GM23338 (cell line): ENCODE measurements around the gene CLCN4. TPM values are rescaled to one million over a fixed set of nuclear protein-coding genes. Genes with fewer than 3 reads are reported as not detected.

Experiments used
- ATAC-seq: fragments of 200-7000 bp; cut with Tn5 transposase; 3 replicates; pipeline ENCODE4 v1.9.1; 2020
- DNase-seq: peaks from one replicate; pipeline ENCODE4 v3.0.0-alpha.2; 2015; ENCODE audit warnings: low spot score
- H2AFZ ChIP-seq: fragments of 200-600 bp; sonication (generic); 2 replicates; pipeline ENCODE4 v1.8.0; 2016; ENCODE audit warnings: antibody characterized with exemption, mild to moderate bottlenecking, moderate library complexity
- H3F3A ChIP-seq: fragments of 200-600 bp; sonication (generic); replicated peaks from 2 replicates; pipeline ENCODE4 v1.8.0; 2017; ENCODE audit warnings: antibody characterized with exemption, mixed run types, low read depth
- H3K27ac ChIP-seq: fragments of 200-600 bp; sonication (generic); 2 replicates; pipeline ENCODE4 v1.6.1; 2016; ENCODE audit warnings: low read depth
- H3K27me3 ChIP-seq: fragments of 200-600 bp; sonication (generic); 2 replicates; pipeline ENCODE4 v1.8.0; 2016; ENCODE audit warnings: mild to moderate bottlenecking, mixed run types, moderate library complexity; ENCODE audit not compliant: insufficient read depth
- H3K36me3 ChIP-seq: fragments of 200-600 bp; sonication (generic); 2 replicates; pipeline ENCODE4 v1.8.0; 2016; ENCODE audit warnings: mild to moderate bottlenecking; ENCODE audit not compliant: insufficient read depth
- H3K4me1 ChIP-seq: fragments of 200-600 bp; sonication (generic); 2 replicates; pipeline ENCODE4 v1.8.0; 2016; ENCODE audit warnings: mild to moderate bottlenecking, moderate library complexity; ENCODE audit not compliant: insufficient read depth
- H3K4me2 ChIP-seq: fragments of 200-600 bp; sonication (generic); 2 replicates; pipeline ENCODE4 v1.7.1; 2017; ENCODE audit warnings: mixed run types
- H3K4me3 ChIP-seq: fragments of 200-600 bp; sonication (generic); 2 replicates; pipeline ENCODE4 v1.6.1; 2016; ENCODE audit warnings: mixed run types
- H3K79me2 ChIP-seq: fragments of 200-600 bp; sonication (generic); replicated peaks from 2 replicates; pipeline ENCODE4 v1.8.0; 2017; ENCODE audit warnings: mild to moderate bottlenecking; ENCODE audit not compliant: insufficient read depth
- H3K9me2 ChIP-seq: fragments of 200-600 bp; sonication (generic); 2 replicates; pipeline ENCODE4 v1.8.0; 2017; ENCODE audit not compliant: insufficient read depth
- H4K20me1 ChIP-seq: fragments of 200-600 bp; sonication (generic); replicated peaks from 2 replicates; pipeline ENCODE4 v1.8.0; 2017; ENCODE audit warnings: mild to moderate bottlenecking; ENCODE audit not compliant: insufficient read depth
- H3K27ac Mint-ChIP-seq: 2 replicates; pipeline ENCODE4 v1.8.0; 2020; ENCODE audit warnings: inconsistent platforms, mild to moderate bottlenecking, moderate library complexity, mixed read lengths
- H3K27me3 Mint-ChIP-seq: 3 replicates; pipeline ENCODE4 v1.8.0; 2022; ENCODE audit warnings: low read depth, mild to moderate bottlenecking, moderate library complexity, mixed read lengths, inconsistent platforms; ENCODE audit not compliant: insufficient read depth, poor library complexity
- H3K36me3 Mint-ChIP-seq: 3 replicates; pipeline ENCODE4 v1.8.0; 2021; ENCODE audit warnings: low read depth, mild to moderate bottlenecking, inconsistent platforms, moderate library complexity, mixed read lengths
- H3K4me1 Mint-ChIP-seq: 3 replicates; pipeline ENCODE4 v1.8.0; 2020; ENCODE audit warnings: mild to moderate bottlenecking, inconsistent platforms, mixed read lengths
- H3K4me3 Mint-ChIP-seq: 3 replicates; pipeline ENCODE4 v1.8.0; 2021; ENCODE audit warnings: moderate library complexity, mild to moderate bottlenecking, inconsistent platforms, mixed read lengths
- H3K9me3 Mint-ChIP-seq: 3 replicates; pipeline ENCODE4 v1.8.0; 2020; ENCODE audit warnings: moderate library complexity, mild to moderate bottlenecking, inconsistent platforms, mixed read lengths
- CREB1 ChIP-seq: fragments of 250-450 bp; sonication (Bioruptor Pico); IDR thresholded peaks from 2 replicates; pipeline ENCODE4 v1.5.0; 2020; ENCODE audit warnings: low read depth, mild to moderate bottlenecking, moderate library complexity
- EZH2 ChIP-seq: fragments of 200-600 bp; sonication (generic); IDR thresholded peaks from one replicate; pipeline ENCODE4 v1.8.0; 2017; ENCODE audit warnings: antibody characterized with exemption, mild to moderate bottlenecking, low read depth; ENCODE audit not compliant: unreplicated experiment
- EZH2phosphoT487 ChIP-seq: fragments of 200-600 bp; sonication (generic); IDR thresholded peaks from one replicate; pipeline ENCODE4 v1.8.1; 2018; ENCODE audit warnings: antibody characterized with exemption; ENCODE audit not compliant: unreplicated experiment
- JUNB ChIP-seq: IDR thresholded peaks from one replicate; pipeline ENCODE4 v1.6.1; 2016; ENCODE audit warnings: antibody characterized with exemption; ENCODE audit not compliant: unreplicated experiment
- NANOG ChIP-seq: IDR thresholded peaks from 2 replicates; pipeline ENCODE4 v1.6.1; 2016; ENCODE audit warnings: antibody characterized with exemption, borderline replicate concordance
- POLR2AphosphoS5 ChIP-seq: IDR thresholded peaks from 2 replicates; pipeline ENCODE4 v1.6.1; 2016; ENCODE audit warnings: antibody characterized with exemption, low read depth
- STAT1 ChIP-seq: IDR thresholded peaks from one replicate; pipeline ENCODE4 v1.6.1; 2016; ENCODE audit warnings: antibody characterized with exemption; ENCODE audit not compliant: unreplicated experiment
- ZNF114 ChIP-seq: fragments of 250-450 bp; sonication (Bioruptor Pico); IDR thresholded peaks from 2 replicates; pipeline ENCODE4 v1.5.0; 2020; ENCODE audit warnings: mild to moderate bottlenecking, moderate library complexity
- ZNF331 ChIP-seq: fragments of 250-450 bp; sonication (Bioruptor Pico); IDR thresholded peaks from 2 replicates; pipeline ENCODE4 v1.5.0; 2020; ENCODE audit warnings: low read depth, mild to moderate bottlenecking, moderate library complexity
- polyA plus RNA-seq: library from polyadenylated mRNA; unstranded; fragments of >200 nt; fragmentation: Nextera tagmentation; extraction: Ambion mirVana; gene quantifications from 2 replicates; pipeline ENCODE4 v1.2.1, GENCODE V29; 2016
- total RNA-seq: library from RNA; depleted of rRNA; stranded (reverse); fragments of >200 nt; shearing (Covaris generic); gene quantifications from 2 replicates; pipeline ENCODE4 v1.2.3, GENCODE V29; 2014
- TF ChIP-seq, protein P1 (sequence below): IDR thresholded peaks from 2 replicates; pipeline ENCODE4 v1.6.1; 2016; ENCODE audit warnings: antibody characterized with exemption
- TF ChIP-seq, protein P2 (sequence below), 2 experiments: fragments of 200-600 bp in 1 of 2; sonication (generic) in 1 of 2; conservative IDR thresholded peaks; 2 replicates each; pipeline versions ENCODE4 v1.5.1 to v1.6.1; 2016 to 2017; ENCODE audit warnings: antibody characterized with exemption in 2 of 2, low read depth in 2 of 2, mild to moderate bottlenecking in 2 of 2, moderate library complexity in 1 of 2
- TF ChIP-seq, protein P3 (sequence below): IDR thresholded peaks from one replicate; pipeline ENCODE4 v1.6.1; 2018; ENCODE audit warnings: antibody characterized with exemption; ENCODE audit not compliant: unreplicated experiment
- TF ChIP-seq, protein P4 (sequence below): fragments of 250-450 bp; sonication (Bioruptor Pico); IDR thresholded peaks from 2 replicates; pipeline ENCODE4 v1.5.0; 2020; ENCODE audit warnings: mild to moderate bottlenecking, moderate library complexity

CLCN4 gene
- total and polyA plus RNA-seq, 2 experiments from 2014 or later = 1.2 to 4.9 TPM

DNA sequence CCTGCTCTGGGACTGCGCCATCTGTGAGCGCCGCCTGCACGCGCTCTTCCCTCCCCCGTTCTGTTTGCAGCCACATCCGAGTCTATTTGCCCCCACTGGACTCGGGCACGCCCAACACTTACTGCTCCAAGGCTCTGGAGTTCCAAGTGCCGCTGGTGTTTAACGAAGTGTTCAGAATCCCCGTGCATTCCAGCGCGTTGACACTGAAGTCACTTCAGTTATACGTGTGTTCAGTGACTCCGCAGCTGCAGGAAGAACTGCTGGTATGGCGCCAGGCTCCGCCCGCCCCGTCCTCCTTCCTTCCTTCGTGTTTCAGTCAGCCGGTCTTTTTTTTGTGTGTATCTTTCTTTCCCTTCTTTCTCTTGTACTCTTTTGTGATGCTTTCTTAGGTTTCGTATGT is 30.7 kb upstream of the CLCN4 start:
- Histone ChIP-seq H3K4me2 (no peak overlapping the region), H3K27ac (no peak overlapping the region), H3K4me3 (no peak overlapping the region), H3K79me2 (no peaks in the 10 kb centered on the region), H3K9me2 (no peaks in the 10 kb centered on the region), H3K36me3 (no peaks in the 10 kb centered on the region), H3K4me1 (peaks cover 2% of the 10 kb centered on the region; the same call in 1 of the 2 replicates), H4K20me1 (no peaks in the 10 kb centered on the region), H3K27me3 (no peaks in the 10 kb centered on the region), H3F3A (no peaks in the 10 kb centered on the region), H2AFZ (no peak overlapping the region)
- TF ChIP-seq, protein P1, sequence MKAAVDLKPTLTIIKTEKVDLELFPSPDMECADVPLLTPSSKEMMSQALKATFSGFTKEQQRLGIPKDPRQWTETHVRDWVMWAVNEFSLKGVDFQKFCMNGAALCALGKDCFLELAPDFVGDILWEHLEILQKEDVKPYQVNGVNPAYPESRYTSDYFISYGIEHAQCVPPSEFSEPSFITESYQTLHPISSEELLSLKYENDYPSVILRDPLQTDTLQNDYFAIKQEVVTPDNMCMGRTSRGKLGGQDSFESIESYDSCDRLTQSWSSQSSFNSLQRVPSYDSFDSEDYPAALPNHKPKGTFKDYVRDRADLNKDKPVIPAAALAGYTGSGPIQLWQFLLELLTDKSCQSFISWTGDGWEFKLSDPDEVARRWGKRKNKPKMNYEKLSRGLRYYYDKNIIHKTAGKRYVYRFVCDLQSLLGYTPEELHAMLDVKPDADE = no peak
- TF ChIP-seq NANOG (no peak), ZNF331 (CRISPR knock-in tag) (no peak), EZH2 (no peak), STAT1 (no peak), POLR2AphosphoS5 (no peak), ZNF114 (CRISPR knock-in tag) (no peak), JUNB (no peak), CREB1 (CRISPR knock-in tag) (no peak), EZH2phosphoT487 (no peak)
- TF ChIP-seq, protein P2, sequence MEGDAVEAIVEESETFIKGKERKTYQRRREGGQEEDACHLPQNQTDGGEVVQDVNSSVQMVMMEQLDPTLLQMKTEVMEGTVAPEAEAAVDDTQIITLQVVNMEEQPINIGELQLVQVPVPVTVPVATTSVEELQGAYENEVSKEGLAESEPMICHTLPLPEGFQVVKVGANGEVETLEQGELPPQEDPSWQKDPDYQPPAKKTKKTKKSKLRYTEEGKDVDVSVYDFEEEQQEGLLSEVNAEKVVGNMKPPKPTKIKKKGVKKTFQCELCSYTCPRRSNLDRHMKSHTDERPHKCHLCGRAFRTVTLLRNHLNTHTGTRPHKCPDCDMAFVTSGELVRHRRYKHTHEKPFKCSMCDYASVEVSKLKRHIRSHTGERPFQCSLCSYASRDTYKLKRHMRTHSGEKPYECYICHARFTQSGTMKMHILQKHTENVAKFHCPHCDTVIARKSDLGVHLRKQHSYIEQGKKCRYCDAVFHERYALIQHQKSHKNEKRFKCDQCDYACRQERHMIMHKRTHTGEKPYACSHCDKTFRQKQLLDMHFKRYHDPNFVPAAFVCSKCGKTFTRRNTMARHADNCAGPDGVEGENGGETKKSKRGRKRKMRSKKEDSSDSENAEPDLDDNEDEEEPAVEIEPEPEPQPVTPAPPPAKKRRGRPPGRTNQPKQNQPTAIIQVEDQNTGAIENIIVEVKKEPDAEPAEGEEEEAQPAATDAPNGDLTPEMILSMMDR (conservative IDR thresholded peaks at IDR 0.05; ENCODE audit: low read depth in 2 of 2) = no peak
- TF ChIP-seq, protein P3, sequence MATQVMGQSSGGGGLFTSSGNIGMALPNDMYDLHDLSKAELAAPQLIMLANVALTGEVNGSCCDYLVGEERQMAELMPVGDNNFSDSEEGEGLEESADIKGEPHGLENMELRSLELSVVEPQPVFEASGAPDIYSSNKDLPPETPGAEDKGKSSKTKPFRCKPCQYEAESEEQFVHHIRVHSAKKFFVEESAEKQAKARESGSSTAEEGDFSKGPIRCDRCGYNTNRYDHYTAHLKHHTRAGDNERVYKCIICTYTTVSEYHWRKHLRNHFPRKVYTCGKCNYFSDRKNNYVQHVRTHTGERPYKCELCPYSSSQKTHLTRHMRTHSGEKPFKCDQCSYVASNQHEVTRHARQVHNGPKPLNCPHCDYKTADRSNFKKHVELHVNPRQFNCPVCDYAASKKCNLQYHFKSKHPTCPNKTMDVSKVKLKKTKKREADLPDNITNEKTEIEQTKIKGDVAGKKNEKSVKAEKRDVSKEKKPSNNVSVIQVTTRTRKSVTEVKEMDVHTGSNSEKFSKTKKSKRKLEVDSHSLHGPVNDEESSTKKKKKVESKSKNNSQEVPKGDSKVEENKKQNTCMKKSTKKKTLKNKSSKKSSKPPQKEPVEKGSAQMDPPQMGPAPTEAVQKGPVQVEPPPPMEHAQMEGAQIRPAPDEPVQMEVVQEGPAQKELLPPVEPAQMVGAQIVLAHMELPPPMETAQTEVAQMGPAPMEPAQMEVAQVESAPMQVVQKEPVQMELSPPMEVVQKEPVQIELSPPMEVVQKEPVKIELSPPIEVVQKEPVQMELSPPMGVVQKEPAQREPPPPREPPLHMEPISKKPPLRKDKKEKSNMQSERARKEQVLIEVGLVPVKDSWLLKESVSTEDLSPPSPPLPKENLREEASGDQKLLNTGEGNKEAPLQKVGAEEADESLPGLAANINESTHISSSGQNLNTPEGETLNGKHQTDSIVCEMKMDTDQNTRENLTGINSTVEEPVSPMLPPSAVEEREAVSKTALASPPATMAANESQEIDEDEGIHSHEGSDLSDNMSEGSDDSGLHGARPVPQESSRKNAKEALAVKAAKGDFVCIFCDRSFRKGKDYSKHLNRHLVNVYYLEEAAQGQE = no peak
- TF ChIP-seq, protein P4, sequence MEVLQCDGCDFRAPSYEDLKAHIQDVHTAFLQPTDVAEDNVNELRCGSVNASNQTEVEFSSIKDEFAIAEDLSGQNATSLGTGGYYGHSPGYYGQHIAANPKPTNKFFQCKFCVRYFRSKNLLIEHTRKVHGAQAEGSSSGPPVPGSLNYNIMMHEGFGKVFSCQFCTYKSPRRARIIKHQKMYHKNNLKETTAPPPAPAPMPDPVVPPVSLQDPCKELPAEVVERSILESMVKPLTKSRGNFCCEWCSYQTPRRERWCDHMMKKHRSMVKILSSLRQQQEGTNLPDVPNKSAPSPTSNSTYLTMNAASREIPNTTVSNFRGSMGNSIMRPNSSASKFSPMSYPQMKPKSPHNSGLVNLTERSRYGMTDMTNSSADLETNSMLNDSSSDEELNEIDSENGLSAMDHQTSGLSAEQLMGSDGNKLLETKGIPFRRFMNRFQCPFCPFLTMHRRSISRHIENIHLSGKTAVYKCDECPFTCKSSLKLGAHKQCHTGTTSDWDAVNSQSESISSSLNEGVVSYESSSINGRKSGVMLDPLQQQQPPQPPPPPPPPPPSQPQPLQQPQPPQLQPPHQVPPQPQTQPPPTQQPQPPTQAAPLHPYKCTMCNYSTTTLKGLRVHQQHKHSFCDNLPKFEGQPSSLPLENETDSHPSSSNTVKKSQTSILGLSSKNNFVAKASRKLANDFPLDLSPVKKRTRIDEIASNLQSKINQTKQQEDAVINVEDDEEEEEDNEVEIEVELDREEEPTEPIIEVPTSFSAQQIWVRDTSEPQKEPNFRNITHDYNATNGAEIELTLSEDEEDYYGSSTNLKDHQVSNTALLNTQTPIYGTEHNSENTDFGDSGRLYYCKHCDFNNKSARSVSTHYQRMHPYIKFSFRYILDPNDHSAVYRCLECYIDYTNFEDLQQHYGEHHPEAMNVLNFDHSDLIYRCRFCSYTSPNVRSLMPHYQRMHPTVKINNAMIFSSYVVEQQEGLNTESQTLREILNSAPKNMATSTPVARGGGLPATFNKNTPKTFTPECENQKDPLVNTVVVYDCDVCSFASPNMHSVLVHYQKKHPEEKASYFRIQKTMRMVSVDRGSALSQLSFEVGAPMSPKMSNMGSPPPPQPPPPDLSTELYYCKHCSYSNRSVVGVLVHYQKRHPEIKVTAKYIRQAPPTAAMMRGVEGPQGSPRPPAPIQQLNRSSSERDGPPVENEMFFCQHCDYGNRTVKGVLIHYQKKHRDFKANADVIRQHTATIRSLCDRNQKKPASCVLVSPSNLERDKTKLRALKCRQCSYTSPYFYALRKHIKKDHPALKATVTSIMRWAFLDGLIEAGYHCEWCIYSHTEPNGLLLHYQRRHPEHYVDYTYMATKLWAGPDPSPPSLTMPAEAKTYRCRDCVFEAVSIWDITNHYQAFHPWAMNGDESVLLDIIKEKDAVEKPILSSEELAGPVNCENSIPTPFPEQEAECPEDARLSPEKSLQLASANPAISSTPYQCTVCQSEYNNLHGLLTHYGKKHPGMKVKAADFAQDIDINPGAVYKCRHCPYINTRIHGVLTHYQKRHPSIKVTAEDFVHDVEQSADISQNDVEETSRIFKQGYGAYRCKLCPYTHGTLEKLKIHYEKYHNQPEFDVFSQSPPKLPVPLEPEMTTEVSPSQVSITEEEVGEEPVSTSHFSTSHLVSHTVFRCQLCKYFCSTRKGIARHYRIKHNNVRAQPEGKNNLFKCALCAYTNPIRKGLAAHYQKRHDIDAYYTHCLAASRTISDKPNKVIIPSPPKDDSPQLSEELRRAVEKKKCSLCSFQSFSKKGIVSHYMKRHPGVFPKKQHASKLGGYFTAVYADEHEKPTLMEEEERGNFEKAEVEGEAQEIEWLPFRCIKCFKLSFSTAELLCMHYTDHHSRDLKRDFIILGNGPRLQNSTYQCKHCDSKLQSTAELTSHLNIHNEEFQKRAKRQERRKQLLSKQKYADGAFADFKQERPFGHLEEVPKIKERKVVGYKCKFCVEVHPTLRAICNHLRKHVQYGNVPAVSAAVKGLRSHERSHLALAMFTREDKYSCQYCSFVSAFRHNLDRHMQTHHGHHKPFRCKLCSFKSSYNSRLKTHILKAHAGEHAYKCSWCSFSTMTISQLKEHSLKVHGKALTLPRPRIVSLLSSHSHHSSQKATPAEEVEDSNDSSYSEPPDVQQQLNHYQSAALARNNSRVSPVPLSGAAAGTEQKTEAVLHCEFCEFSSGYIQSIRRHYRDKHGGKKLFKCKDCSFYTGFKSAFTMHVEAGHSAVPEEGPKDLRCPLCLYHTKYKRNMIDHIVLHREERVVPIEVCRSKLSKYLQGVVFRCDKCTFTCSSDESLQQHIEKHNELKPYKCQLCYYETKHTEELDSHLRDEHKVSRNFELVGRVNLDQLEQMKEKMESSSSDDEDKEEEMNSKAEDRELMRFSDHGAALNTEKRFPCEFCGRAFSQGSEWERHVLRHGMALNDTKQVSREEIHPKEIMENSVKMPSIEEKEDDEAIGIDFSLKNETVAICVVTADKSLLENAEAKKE (CRISPR knock-in tag) = no peak
- H3K27me3 Mint-ChIP-seq = peaks cover 13% of the 10 kb centered on the region
- H3K4me3 Mint-ChIP-seq = no peak overlapping the region
- no peak for DNase-seq
- H3K27ac Mint-ChIP-seq = no peak overlapping the region
- H3K9me3 Mint-ChIP-seq = peaks cover 12% of the 10 kb centered on the region
- ATAC-seq = no peak
- peaks cover 4% of the 10 kb centered on the region; the same call in 1 of the 3 replicates for H3K4me1 Mint-ChIP-seq
- peaks cover 76% of the 10 kb centered on the region for H3K36me3 Mint-ChIP-seq
